Activated naive CD4-positive, alpha-beta T cell treated with anti-CD3 and anti-CD28 coated beads, Interleukin-2, amount 50 U/mL, for 16 hours (primary cell): ENCODE measurements around the gene H2BK1.

Source experiments
- DNase-seq: peaks from one replicate; pipeline ENCODE4 v3.0.0-alpha.2; 2020

H2BK1 gene

DNA sequence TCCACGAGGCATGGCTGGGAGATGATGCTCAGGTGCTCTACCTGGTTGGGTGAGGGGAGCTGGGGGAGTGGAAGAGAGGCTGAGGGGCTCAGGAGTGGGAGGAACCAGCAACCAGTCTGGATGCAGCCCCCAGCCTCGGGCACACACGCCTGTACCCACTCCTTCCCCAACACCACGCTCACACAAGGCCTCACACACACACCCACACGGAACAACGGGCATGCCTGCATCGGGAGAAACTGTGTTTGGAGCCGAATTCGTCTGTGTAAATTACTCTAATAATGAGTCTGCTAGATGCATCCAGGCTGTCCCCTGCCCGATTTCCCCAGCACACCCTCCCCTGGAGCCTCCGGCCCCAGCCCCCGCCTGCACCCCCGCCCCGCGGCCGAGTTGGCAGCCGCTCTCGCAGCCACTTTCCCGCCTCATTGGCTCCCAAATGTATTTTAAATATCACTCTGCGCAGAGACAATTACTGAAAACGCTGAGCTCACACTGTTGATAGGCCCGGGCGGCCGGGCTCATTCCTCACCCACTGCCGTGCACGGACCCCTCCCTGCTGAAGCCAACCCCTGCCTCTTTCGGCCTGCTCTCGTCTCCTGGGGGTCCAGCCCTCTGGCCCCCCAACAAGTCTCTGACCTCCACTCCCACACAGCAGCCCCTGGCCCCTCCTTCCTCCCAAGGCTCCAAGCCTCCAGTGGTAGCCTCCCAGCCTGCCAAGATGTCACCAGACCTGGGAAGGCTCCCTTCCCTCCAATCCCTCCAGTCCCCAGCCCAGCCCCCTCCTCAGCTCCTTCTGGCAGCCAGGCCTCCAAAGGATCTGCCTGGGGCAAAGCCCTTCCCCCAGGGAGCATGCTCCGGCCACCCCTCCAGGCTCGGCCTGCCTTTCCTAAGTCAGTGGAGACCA, 11.1 kb downstream of the H2BK1 start:
- no peak for DNase-seq

GRCh38 chr7:151197932-151198331, 12.4 kb downstream of the H2BK1 start:
- DNase-seq: no peak

DNA sequence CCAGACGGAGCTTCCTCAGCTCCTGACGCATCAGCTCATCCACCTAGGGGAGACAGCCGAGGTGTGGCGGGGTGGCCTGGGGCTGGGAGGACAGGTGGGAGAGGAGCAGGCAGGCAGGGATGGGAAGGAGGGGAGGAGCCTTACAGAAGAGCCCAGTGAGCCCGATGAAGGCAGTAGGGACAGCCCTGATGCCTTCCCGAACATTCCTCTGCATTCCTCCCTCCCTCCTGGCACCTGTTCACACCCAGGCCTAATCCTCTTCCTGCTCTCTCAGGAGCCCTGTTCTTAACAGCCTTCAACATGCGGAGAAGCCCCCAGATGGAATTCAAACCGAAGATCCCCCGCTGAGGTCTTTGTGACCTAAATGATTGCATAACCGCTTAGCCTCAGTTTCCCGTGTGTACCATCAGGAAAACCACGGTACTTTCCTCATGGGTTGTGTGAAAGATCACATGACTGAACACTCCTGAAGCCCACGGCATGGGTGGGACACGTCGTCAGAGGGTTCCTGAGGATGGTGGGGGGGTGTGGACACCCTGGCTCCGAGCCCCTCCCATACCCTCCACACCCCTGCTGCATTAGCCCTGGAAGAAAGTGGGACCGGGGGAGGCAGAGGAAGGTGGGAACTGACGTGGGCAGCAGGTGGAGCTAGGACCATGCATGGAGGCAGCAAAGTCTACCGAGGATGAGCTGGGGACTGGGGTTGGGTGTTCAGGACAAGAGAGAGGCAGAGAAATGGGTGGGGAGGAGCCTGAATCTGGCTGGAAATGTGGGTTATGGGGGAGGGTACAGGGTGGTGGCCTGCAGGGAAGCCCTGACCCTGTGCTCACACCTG, 14.5 kb downstream of the H2BK1 start:
- DNase-seq: no peak

- DNase-seq: no peak
Measured at GRCh38 chr7:151194188-151194587, 16.1 kb downstream of the H2BK1 start.

GRCh38 chr7:151193203-151193978, 16.9 kb downstream of the H2BK1 start:
- no peak for DNase-seq

- DNase-seq: no peak
Measured at GRCh38 chr7:151192002-151192539, 18.2 kb downstream of the H2BK1 start.

DNA sequence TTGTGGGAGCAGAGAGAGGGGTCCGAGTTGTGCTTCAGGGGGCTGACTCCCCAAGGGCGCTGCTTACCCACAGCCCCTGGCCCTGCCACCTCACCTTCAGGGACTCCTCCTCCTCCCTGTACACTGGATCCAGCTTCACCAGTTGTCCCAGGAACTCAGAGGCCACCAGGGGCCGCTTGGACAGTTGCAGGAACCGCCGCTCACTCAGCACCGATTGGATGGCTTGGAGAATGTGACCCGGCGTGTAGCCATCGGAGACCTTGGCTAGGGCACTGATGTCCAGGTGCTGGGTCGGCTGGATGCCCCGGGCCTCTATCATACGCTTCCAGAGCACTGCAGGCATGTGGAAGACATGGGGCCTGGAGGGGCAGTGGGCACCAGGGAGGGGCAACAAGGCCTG, 18.7 kb downstream of the H2BK1 start:
- DNase-seq: no peak

DNA sequence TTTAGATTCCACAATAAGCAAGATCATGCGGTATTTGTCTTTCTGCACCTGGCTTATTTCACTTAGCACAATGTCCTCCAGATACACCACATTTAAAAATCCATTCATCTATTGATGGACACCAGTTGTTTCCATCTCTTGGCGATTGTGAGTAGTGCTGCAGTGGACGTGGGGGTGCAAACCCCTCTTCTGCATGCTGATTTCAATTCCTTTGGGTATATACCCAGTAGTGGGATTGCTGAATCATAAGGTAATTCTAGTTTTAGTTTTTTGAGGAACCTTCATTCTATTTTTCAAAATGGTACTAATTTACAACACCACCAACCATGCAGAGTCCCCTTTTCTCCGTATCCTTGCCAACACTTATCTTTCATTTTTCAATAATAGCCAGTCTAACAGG, 21.2 kb downstream of the H2BK1 start:
- no peak for DNase-seq

DNA sequence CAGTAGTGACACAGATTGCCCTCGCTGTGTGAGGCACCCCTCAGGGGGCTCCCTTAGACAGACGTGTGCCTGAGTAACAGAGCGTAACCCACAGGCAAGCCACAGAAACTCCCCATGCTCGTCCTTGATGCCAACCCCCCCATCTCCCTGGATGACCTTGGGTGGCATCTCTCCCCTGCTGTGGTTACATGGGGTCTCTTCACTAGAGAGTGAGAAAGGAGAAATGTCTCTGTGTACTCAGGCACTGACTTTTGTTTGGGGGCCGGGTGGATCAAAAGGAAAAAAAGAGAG, 22.1 kb downstream of the H2BK1 start:
- no peak for DNase-seq

DNA sequence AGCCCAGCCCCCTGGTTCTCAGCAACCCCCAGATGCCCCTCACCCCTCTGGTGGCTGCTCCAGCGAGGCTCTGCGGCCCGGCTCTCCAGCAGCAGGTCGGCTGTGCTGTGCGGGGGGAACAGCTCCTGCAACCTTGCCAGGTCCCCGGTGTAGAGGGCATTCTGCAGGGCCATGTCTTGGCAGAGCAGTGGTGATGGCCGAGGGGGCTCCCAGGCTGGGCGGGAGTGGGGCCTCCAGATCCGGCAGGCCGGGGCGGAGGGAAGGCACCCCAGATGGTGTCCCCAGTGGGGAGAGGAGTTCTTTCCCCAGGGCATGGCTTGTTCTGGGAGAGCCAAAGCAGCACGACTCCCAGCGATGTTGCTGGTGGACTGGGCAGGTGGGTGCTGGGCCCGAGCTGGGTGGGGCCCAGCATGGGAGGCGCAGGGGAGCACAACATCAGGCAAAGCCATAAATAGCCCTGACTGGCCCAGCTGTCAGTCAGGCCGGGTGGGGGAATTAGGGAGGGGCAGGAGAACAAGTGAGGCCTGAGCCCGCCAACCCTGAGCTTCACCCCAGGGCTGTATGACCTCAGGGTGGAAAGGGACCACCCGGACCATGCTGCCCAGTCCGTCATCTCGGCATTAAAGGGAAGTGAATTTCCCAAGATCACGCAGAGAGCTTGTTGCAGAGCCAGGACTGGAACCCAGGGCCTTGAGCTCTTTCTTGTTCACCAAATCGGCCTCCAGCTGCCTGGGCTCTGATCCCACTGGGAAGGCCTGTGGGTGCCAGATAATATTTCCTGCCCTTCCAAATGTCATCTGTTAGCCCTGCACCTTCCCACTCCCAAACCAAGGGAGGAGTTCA, 22.7 kb downstream of the H2BK1 start:
- no peak for DNase-seq

GRCh38 chr7:151186640-151187408, 23.5 kb downstream of the H2BK1 start, which contains the start of gene ASB10:
Gene ASB10 (minus strand): TSS chr7:151187250. CDS start chr7:151187130, 120 bp downstream.
- DNase-seq: no peak

DNA sequence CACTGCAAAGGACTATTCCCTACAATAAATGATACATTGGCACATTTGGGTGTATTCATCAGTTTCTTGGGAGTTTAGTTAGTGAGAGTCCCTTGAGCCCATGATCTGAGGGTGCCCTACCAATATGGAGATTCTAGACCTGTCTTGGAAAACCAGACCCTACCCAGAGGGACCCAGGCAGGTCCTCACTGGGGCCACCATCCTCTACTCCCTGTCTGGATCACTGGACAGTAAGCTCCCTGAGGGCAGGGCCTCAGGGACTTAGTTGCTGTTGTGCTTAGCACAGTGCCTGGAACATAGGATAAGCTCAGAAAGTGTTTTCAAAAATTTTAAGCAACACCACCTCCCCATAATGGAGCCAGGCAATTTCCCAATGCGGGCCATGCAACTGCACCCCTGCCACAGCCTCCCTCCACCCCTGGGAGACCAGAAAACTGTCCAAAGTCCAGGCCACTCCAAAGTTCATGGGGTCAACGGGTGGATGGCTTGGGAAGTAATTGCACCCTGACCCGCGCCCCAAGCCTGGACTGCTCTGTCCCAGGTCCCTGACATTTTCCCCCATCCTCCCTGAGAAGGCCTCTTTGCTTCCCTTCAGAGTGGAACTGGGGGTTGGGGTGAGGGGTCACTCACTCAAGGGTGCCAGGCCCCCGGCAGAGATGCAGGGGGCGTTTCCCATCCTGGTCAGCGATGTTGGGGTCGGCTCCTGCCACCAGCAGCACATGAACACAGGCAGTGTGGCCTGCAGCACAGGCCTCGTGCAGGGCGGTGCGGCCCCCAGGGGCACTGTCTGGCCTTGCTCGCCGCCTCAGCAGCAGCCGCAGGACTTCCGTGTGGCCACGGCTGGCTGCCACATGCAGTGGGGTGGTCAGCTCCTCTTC, 24.3 kb downstream of the H2BK1 start:
- DNase-seq: no peak

DNA sequence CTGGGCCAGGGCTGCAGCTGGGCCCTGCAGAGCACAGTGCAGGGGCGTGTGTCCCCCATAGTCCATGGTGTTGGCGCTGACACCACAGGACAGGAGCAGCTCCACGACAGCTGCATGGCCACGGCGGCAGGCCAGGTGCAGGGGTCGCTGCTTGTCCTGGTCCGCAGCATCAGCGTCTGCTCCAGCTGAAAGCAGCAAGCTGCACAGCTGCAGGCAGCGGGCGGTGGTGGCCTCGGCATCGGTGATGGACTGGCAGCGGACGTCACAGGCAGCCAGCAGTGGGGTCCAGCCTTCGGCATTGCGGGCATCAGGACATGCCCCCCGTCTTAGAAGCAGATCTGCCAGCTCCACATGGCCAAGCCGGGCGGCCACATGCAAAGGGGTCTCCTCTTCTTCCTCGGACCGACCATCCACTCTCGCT, 29.3 kb downstream of the H2BK1 start:
- DNase-seq: no peak

- DNase-seq: no peak
Measured at GRCh38 chr7:151179946-151180345, 30.3 kb downstream of the H2BK1 start.

DNA sequence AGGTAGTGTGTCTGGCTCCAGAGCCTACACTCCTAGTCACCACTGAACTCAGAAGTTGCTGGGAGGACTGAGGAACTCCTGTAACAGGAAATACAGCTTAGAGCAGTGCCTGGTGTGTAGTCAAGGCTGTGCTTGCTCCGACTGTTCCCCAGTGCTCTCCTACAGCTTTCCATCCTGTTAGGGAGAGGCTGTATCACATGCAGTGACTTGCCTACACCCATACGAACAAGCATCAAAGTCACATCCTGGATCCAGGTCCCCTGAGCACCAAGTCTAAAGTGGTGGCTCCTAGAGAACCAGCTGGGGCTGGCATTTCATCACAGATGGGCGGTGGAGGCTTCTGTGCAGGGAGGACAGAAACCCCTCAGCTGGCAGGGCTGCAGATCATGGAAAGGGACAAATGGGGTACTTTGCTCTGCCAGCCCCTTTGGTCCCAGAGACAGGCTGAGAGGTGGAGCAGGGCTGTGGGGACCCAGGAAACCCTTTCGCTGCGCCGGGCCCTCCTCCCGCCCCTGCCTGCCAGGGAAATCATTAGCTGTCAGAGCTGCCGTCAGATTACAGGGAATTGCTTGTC, 30.9 kb downstream of the H2BK1 start:
- no peak for DNase-seq

GRCh38 chr7:151178831-151179230, 31.5 kb downstream of the H2BK1 start:
- no peak for DNase-seq

DNA sequence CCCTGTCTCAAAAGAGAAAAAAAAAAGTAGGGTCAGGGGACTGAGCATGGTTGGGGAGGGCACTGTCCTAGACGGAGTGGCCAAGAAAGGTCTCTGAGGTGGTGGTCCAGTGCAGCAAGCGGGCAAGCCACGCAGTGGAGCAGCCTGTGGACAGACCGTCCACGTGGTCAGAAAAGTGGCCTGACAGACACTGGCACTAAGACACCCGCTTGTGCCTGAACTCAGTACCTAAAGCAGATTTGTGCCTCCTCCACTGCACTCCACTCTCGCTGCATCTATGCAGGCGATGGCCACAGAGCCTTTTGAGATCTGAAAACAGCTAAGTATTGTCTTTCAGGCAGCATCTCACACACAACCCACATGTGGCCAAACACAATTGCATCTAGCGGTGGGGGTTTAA, 32.1 kb downstream of the H2BK1 start:
- no peak for DNase-seq

- no peak for DNase-seq
Measured at GRCh38 chr7:151177310-151177709, 33.0 kb downstream of the H2BK1 start.

- no peak for DNase-seq
Measured at GRCh38 chr7:151176401-151176800, 33.9 kb downstream of the H2BK1 start.

- no peak for DNase-seq
Measured at GRCh38 chr7:151175793-151176311, 34.4 kb downstream of the H2BK1 start.
